AG04450 (cell line): ENCODE measurements around the gene SAMHD1. TPM values are rescaled to one million over a fixed set of nuclear protein-coding genes. Genes with fewer than 3 reads are reported as not detected.

Experiments used
- CTCF ChIA-PET: fragments of 300-600, 350-600 bp; formaldehyde crosslinking; extraction: SDS; loops from one replicate; lab custom pipeline; 2022; ENCODE audit warnings: antibody characterized with exemption, inconsistent platforms; lab: Charles Lee
- POLR2A ChIA-PET: fragments of 350-600 bp; formaldehyde crosslinking; extraction: SDS; loops from one replicate; lab custom pipeline; 2021; ENCODE audit warnings: antibody characterized with exemption, inconsistent platforms; lab: Yijun Ruan, JAX
- DNase-seq: peaks from one replicate; pipeline ENCODE4 v3.0.0-alpha.2; 2011; ENCODE audit warnings: low read depth, low spot score
- H3K27ac ChIP-seq: one replicate; pipeline ENCODE4 v1.5.1; 2012; ENCODE audit warnings: low read depth, low read length, control low read depth
- H3K27me3 ChIP-seq: one replicate; pipeline ENCODE4 v1.6.0; 2012; ENCODE audit warnings: low read length; ENCODE audit not compliant: control insufficient read depth, insufficient read depth
- H3K4me3 ChIP-seq: 2 replicates; pipeline ENCODE4 v1.5.1; 2011; ENCODE audit warnings: mild to moderate bottlenecking, low read depth, low read length, control low read depth
- H3K9me3 ChIP-seq: 2 replicates; pipeline ENCODE4 v1.5.1; 2012; ENCODE audit warnings: low read length; ENCODE audit not compliant: control insufficient read depth, insufficient read depth
- CTCF ChIP-seq: IDR thresholded peaks from 2 replicates; pipeline ENCODE4 v1.5.1; 2011; ENCODE audit warnings: low read depth, low read length, control low read depth, inconsistent platforms
- polyA plus RNA-seq: library from polyadenylated mRNA; depleted of rRNA; stranded (reverse); fragments of >200 nt; gene quantifications from 2 replicates; pipeline ENCODE4 v1.2.3, GENCODE V29; 2011

SAMHD1 gene
- polyA plus RNA-seq, 1 experiment = 25.2 TPM

- Histone ChIP-seq H3K4me3 (no peak overlapping the region), H3K9me3 (no peaks in the 10 kb centered on the region; the same call in 1 of the 2 replicates), H3K27ac (no peak overlapping the region), H3K27me3 (no peaks in the 10 kb centered on the region)
- CTCF ChIA-PET = no interaction called here
- DNase-seq = no peak
- no peak for TF ChIP-seq CTCF
- POLR2A ChIA-PET = no interaction called here
Observed at GRCh38 chr20:36991703-36992102, 40.2 kb upstream of the SAMHD1 start.

GRCh38 chr20:36989797-36990196 lies 38.3 kb upstream of the SAMHD1 start:
- Histone ChIP-seq H3K4me3 (no peak overlapping the region), H3K27me3 (no peaks in the 10 kb centered on the region), H3K27ac (no peak overlapping the region), H3K9me3 (no peaks in the 10 kb centered on the region; the same call in 1 of the 2 replicates)
- POLR2A ChIA-PET = no interaction called here
- TF ChIP-seq CTCF = no peak
- DNase-seq = no peak
- CTCF ChIA-PET = no interaction called here

- Histone ChIP-seq H3K27ac (no peak overlapping the region), H3K9me3 (no peaks in the 10 kb centered on the region; the same call in 1 of the 2 replicates), H3K27me3 (no peaks in the 10 kb centered on the region), H3K4me3 (no peak overlapping the region)
- CTCF ChIA-PET = no interaction called here
- POLR2A ChIA-PET = no interaction called here
- TF ChIP-seq CTCF = no peak
- no peak for DNase-seq
Observed at GRCh38 chr20:36988494-36988966, 37.0 kb upstream of the SAMHD1 start.

- no peaks in the 10 kb centered on the region for H3K9me3 ChIP-seq
- H3K4me3 ChIP-seq = no peak overlapping the region
- H3K27ac ChIP-seq = no peak overlapping the region
- TF ChIP-seq CTCF = no peak
- ChIA-PET CTCF (interaction anchor here (0.7 kb wide), 1 partner anchor 97 kb away, joined by 4 read pairs; no protein-coding TSS in a partner anchor), POLR2A (no interaction called here)
- no peaks in the 10 kb centered on the region for H3K27me3 ChIP-seq
- DNase-seq = no peak
Observed at GRCh38 chr20:36984257-36984638, 32.7 kb upstream of the SAMHD1 start.

- DNase-seq = no peak
- ChIA-PET CTCF (no interaction called here), POLR2A (no interaction called here)
- no peaks in the 10 kb centered on the region for H3K9me3 ChIP-seq
- no peak overlapping the region for H3K4me3 ChIP-seq
- no peak for TF ChIP-seq CTCF
- no peak overlapping the region for H3K27ac ChIP-seq
- no peaks in the 10 kb centered on the region for H3K27me3 ChIP-seq
Observed at GRCh38 chr20:36975099-36975818, 23.8 kb upstream of the SAMHD1 start.
